Stimulated activated CD8-positive, alpha-beta memory T cell treated with anti-CD3 and anti-CD28 coated beads, Interleukin-4, amount 100 ng/mL, for 4 hours (primary cell): ENCODE measurements around the gene FRAS1.
"Not testable (repeated sequence)": the region's sequence is repeated elsewhere in the genome, so short reads cannot be mapped to it uniquely, and the experiment has no call there.

Experiments used
- DNase-seq, 2 donors: peaks; one replicate each; pipeline ENCODE4 v3.0.0-alpha.2; 2020; ENCODE audit warnings: low read depth in 2 of 2, low spot score in 1 of 2

The FRAS1 gene

GRCh38 chr4:78162342-78162741, 105.2 kb downstream of the FRAS1 start:
- DNase-seq, result no peak

- no peak for DNase-seq
Measured at GRCh38 chr4:78162821-78163220, 105.7 kb downstream of the FRAS1 start.

- DNase-seq, result no peak
Measured at GRCh38 chr4:78165758-78166157, 108.6 kb downstream of the FRAS1 start.

DNA sequence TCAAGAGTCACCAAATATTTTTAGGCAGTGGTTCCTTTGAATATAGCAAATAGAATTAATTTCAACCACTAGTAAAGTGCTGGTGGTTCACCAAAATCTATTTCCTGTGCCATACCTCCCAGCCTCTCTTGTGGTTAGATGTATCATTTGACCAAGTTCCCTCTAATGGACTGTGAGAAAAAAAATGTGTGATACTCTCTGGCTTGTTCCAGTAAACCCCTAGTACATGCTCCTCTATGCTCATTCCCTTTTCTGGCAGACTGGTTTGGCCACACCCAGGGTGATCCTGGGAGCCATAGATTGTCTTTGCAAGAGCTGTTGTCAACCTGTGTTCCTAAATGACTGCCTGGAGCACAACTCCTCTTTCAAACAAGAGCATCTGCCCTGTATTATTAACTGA, 109.5 kb downstream of the FRAS1 start:
- DNase-seq, result no peak

GRCh38 chr4:78167510-78167909, 110.4 kb downstream of the FRAS1 start:
- no peak for DNase-seq

DNA sequence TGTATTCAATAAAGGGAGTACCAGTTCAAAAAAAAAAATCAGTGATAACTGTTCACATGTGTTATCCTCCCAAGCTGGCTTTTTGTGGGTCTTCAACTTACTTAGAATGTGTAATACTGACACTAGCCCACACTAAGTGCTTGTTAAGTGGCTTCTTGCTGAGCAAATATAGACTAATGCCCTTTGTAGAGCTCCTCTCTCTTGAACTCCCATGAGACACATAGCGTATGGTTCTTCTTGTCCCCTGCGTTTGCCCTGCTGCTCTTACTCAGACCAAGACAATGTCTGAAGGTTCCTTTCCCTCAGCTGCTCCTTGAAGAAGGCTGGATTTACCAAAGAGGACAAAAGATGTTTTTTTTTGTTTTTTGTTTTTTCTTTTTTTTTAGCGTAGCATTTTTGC, 110.9 kb downstream of the FRAS1 start:
- no peak for DNase-seq

- no peak for DNase-seq
Measured at GRCh38 chr4:78169728-78170127, 112.6 kb downstream of the FRAS1 start.

DNA sequence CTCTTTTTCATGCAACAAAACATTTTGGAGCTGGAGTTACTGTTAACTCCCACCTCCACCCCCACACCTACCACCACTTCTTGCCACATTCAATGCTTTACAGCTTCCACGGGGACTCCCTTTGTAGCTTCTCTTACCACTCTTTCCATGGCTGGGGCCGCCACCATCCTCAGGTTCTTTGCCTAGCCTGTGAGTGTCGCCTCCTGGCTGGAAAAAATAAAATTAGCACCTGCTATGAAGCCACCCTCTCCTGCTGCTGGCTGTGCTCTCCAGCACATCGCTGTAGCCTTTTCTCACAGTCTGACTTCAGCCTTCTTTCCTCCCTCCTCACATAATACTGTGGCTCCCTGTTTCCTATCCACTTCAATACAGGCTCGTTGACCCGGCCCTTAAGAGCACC, 114.4 kb downstream of the FRAS1 start:
- DNase-seq, result no peak

GRCh38 chr4:78174891-78175290, 117.8 kb downstream of the FRAS1 start:
- DNase-seq, result no peak

DNA sequence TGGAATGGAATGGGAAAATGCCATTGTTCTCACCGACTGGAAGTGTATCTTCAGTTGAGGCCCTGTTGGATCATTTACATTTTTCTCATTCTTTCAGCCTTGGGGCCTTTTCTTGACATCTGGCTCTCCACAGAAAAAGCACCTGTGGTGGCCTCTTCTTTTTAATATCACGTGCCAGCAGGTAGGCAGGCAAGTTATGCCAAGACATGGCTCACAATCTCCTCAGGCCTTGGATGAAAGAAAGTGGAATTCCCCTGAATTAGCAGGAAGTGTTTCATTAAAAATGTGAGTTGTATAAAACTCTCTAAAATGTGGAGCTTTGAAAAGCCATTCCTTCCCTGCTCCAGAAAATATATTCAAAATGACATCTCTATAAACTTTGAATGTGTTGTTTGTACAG, 122.1 kb downstream of the FRAS1 start:
- no peak for DNase-seq

DNA sequence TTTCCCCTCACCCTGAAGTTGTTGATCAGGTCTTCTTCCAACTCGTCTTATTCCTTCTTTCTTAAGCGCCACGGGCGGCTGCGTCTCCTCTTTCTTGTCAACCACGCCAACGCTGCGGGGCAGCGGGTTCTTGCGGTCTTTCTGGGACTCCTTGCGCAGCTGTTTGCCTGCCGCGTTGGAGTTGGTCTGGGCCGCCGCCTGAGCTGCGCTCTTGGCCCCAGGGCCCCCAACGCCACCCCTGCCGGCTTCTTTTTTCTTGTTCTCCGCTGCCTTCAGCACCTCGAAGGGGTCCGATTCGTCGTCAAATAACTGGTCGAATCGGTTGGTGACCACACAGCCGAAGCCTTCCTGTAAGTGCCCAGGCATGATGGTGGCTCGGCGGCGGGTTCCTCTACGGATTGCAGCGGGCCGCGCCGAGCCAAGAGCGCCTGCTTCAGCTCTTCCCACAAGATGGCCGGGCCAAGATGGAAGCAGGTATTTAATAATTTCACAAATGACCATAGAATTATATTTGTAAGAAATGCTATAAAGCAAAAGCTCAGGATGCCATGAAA, 124.6 kb downstream of the FRAS1 start:
- DNase-seq, result not testable (repeated sequence)

DNA sequence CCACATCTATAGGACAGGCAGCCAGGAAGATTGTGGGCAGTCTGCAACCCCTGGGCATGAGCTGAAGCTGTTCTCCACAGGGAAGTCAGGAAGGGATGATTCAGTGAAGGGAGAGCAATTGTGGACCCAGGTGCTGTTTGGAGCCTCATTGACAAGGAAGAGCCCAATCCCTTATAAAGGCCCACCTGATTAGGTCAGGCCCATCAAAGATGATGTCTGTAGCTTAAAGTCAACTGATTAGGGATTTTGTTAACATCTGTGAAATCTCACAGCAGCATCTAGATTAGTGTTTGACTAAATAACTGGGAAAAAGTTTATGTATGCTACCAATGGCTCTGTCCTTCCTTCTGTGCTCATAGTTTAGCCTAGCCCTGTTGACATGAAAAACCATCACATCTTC, 127.5 kb downstream of the FRAS1 start:
- no peak for DNase-seq

DNA sequence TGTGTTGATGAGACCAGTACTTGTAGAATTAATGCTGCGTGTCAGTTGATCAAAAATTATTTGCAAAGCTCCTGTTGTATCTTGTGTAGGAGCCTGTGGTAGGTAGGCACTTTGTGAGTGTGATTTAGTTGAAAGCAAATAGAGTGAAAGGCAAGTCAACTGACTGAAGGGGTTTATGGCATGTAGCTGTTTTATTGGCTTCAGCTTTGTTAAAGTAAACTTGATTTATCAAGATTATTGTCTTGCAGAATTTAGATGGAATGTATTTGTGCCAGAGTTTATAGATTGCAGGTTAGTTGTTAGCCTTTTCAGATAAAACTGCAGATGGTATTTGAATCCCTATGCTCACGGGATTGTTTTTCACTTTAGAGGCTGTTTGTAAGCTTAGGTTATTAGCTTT, 128.0 kb downstream of the FRAS1 start:
- DNase-seq, result no peak

DNA sequence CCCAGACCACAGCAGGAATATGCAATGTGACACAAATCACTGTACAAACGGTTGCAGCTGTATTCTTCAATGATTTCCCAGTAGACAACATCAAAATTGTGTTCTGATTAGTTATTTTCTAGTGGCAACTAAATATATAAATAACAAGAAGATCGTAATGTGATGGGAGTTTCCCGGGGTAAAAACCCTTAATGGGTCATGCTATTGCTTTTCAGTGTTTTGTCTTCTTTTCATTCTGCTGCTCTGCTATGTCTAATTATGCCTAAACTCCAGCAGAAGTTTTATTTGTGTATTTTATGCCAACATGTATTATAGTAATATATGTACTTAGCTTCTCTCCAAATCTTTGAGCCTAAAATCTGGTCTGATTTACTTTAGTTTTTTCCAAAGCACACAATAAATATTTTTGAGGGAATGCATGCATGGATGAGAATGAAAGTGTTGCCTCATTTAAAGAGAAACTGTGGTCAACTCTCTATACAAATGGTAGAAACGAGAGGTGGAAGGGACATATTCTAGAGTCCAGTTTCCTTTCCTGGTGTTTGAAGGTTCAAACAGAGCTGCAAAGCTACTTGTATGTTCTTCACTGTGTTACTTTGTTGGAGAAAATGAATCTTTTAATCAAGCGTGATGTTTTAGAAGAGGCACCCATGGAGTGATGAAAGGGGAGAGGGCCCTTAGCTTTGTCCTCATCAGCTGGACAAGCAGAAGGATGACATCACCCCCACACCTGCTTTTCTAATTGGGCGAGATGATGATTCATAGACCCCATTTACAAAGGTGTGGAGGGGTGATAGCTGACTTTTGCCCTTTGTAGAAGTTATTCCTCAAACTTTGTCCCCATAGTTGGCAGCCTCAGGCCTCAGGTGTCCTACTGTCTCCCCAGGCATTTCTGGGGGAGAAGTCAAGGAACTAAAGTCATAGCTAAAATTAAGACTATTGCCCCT, 129.7 kb downstream of the FRAS1 start:
- DNase-seq, result no peak

DNA sequence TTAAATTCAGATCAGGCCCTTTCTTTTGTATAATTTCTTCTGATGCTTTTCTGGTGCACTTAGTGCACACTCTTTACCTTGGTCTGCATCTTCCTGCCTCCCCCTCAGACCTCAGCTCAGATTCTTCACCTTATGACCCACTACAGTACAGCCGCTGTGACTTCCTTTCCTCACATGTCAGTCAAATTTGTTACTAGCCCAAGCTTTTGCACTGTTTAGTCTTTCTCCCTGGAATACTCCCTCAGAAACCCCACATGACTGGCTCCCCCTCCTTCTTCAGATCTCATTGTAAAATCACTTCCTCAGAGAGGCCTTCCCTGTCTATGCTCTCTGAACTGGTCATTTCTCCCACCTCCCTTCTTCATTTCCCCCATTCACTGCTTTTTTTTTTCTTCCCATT, 132.9 kb downstream of the FRAS1 start:
- no peak for DNase-seq

GRCh38 chr4:78190595-78190994, 133.5 kb downstream of the FRAS1 start:
- no peak for DNase-seq

DNA sequence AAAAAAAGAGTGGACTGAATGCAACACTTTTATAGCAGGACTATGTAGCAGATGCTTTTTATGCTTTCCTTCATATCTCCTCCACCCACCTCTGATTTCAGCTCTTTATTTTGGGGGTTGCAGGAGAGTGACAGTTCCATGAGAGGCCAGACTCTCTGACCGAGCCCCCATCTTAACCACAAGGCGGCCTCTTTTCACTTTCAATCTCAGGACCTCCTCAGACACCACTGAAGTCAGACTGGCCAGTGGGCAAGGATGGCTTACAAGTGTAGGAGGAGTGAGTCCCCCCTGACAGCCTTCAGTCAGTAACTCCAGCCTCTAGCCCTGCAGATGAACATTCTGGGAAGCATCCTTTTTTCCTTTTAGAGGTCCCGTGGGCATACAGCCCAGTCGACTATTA, 140.8 kb downstream of the FRAS1 start:
- no peak for DNase-seq

GRCh38 chr4:78199984-78200383, 142.9 kb downstream of the FRAS1 start:
- DNase-seq, result no peak

GRCh38 chr4:78200949-78201348, 143.8 kb downstream of the FRAS1 start:
- no peak for DNase-seq

DNA sequence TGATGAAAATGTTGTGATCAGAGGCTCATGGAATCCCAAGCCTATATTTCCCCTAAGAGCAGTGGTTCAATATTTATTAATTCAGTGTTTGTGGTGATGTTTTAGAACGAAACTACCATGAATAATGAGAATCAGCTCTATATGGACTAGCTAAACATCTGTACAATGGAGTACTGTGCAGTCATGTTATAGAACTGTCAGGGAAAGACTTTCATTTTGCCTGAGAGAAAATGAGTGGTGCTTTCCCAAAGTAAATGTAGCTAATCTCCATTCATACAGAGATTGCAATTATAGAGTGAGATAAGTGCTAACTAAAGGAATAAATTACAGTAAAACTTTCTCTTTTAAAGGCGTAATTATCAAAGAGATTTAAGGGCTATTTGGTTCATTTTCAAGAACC, 147.1 kb downstream of the FRAS1 start:
- no peak for DNase-seq

DNA sequence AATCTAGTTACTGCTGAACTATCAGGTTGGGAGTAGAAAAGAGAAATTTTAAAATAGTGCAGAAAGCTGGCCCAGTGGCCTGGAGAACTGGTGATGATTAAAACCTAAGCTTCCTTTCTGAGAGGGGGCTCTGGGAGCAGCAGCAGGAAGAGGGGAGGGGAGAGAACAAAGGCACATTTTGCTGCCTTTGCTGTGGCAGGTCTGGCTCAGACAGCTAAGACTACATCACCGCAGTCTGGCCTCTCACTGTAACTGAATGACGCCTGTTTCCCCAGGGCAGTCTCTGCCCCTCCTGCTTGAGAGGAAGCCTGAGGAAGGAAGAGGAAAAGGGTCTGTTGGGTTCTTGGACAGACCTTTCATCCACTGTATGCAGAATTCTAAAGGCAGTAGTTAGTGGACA, 148.5 kb downstream of the FRAS1 start:
- no peak for DNase-seq

GRCh38 chr4:78207541-78207940, 150.4 kb downstream of the FRAS1 start:
- no peak for DNase-seq

GRCh38 chr4:78207951-78208350, 150.8 kb downstream of the FRAS1 start:
- no peak for DNase-seq
